ENCODE results near the gene SLC16A10.
"Not testable (repeated sequence)": the region's sequence is repeated elsewhere in the genome, so short reads cannot be mapped to it uniquely, and the experiment has no call there.

SLC16A10 gene

GRCh38 chr6:111114482-111114881, 27.2 kb downstream of the SLC16A10 start:
- Histone ChIP-seq H3K36me3 (ENCODE audit: insufficient read depth, low read length) (no peaks in the 10 kb centered on the region), H3K4me3 (ENCODE audit: low read length) (no peak overlapping the region), H3K27me3 (ENCODE audit: control insufficient read depth, insufficient read depth, low read length) (no peaks in the 10 kb centered on the region)

GRCh38 chr6:111118826-111119225, 31.5 kb downstream of the SLC16A10 start:
- H3K4me2 ChIP-seq (ENCODE audit: low read length): no peak overlapping the region
- no peak overlapping the region for H3K9ac ChIP-seq (ENCODE audit: low read depth, low read length)
- peaks cover 7% of the 10 kb centered on the region for H3K4me1 ChIP-seq (ENCODE audit: control insufficient read depth, insufficient read depth, low read length)
- H3K36me3 ChIP-seq (ENCODE audit: insufficient read depth, low read length): no peaks in the 10 kb centered on the region
- no peaks in the 10 kb centered on the region for H3K9me3 ChIP-seq (replicated peaks; ENCODE audit: low read length)
- H3K27me3 ChIP-seq (ENCODE audit: control insufficient read depth, insufficient read depth, low read length): no peaks in the 10 kb centered on the region
- H3K4me3 ChIP-seq (ENCODE audit: low read length): no peak overlapping the region

More at GRCh38 chr6:111114482-111114881, 27.2 kb downstream of the SLC16A10 start:
- Histone ChIP-seq H3K9ac (ENCODE audit: low read depth, low read length) (no peak overlapping the region), H3K4me2 (ENCODE audit: low read length) (no peak overlapping the region), H3K9me3 (replicated peaks; ENCODE audit: low read length) (no peaks in the 10 kb centered on the region), H3K4me1 (ENCODE audit: control insufficient read depth, insufficient read depth, low read length) (peaks cover 11% of the 10 kb centered on the region)

GRCh38 chr6:111119571-111120329, 32.4 kb downstream of the SLC16A10 start:
- H3K9me3 ChIP-seq (replicated peaks; ENCODE audit: low read length): no peaks in the 10 kb centered on the region
- no peaks in the 10 kb centered on the region for H3K27me3 ChIP-seq (ENCODE audit: control insufficient read depth, insufficient read depth, low read length)
- no peak overlapping the region for H3K9ac ChIP-seq (ENCODE audit: low read depth, low read length)
- no peaks in the 10 kb centered on the region for H3K4me1 ChIP-seq (ENCODE audit: control insufficient read depth, insufficient read depth, low read length)
- H3K4me3 ChIP-seq (ENCODE audit: low read length): no peak overlapping the region
- H3K4me2 ChIP-seq (ENCODE audit: low read length): no peak overlapping the region
- no peaks in the 10 kb centered on the region for H3K36me3 ChIP-seq (ENCODE audit: insufficient read depth, low read length)

GRCh38 chr6:111121789-111122350, 34.6 kb downstream of the SLC16A10 start:
- Histone ChIP-seq H3K27me3 (ENCODE audit: control insufficient read depth, insufficient read depth, low read length) (no peaks in the 10 kb centered on the region), H3K9ac (ENCODE audit: low read depth, low read length) (no peak overlapping the region), H3K36me3 (ENCODE audit: insufficient read depth, low read length) (no peaks in the 10 kb centered on the region), H3K9me3 (replicated peaks; ENCODE audit: low read length) (no peaks in the 10 kb centered on the region), H3K4me1 (ENCODE audit: control insufficient read depth, insufficient read depth, low read length) (no peaks in the 10 kb centered on the region), H3K4me2 (ENCODE audit: low read length) (no peak overlapping the region), H3K4me3 (ENCODE audit: low read length) (no peak overlapping the region)

GRCh38 chr6:111122458-111123286, 35.4 kb downstream of the SLC16A10 start:
- no peak overlapping the region for H3K4me3 ChIP-seq (ENCODE audit: low read length)
- H3K4me1 ChIP-seq (ENCODE audit: control insufficient read depth, insufficient read depth, low read length): no peaks in the 10 kb centered on the region
- H3K9me3 ChIP-seq (replicated peaks; ENCODE audit: low read length): no peaks in the 10 kb centered on the region
- no peaks in the 10 kb centered on the region for H3K27me3 ChIP-seq (ENCODE audit: control insufficient read depth, insufficient read depth, low read length)
- H3K36me3 ChIP-seq (ENCODE audit: insufficient read depth, low read length): no peaks in the 10 kb centered on the region
- H3K9ac ChIP-seq (ENCODE audit: low read depth, low read length): no peak overlapping the region
- H3K4me2 ChIP-seq (ENCODE audit: low read length): no peak overlapping the region

- H3K9ac ChIP-seq (ENCODE audit: low read depth, low read length): no peak overlapping the region
- no peaks in the 10 kb centered on the region for H3K9me3 ChIP-seq (replicated peaks; ENCODE audit: low read length)
- H3K4me1 ChIP-seq (ENCODE audit: control insufficient read depth, insufficient read depth, low read length): no peaks in the 10 kb centered on the region
- no peaks in the 10 kb centered on the region for H3K36me3 ChIP-seq (ENCODE audit: insufficient read depth, low read length)
- no peak overlapping the region for H3K4me2 ChIP-seq (ENCODE audit: low read length)
- H3K27me3 ChIP-seq (ENCODE audit: control insufficient read depth, insufficient read depth, low read length): no peaks in the 10 kb centered on the region
- no peak overlapping the region for H3K4me3 ChIP-seq (ENCODE audit: low read length)
These were observed 37.1 kb downstream of the SLC16A10 start for GRCh38 chr6:111124406-111124805.

- Histone ChIP-seq H3K9ac (ENCODE audit: low read depth, low read length) (no peak overlapping the region), H3K9me3 (replicated peaks; ENCODE audit: low read length) (no peaks in the 10 kb centered on the region), H3K36me3 (ENCODE audit: insufficient read depth, low read length) (no peaks in the 10 kb centered on the region), H3K4me1 (ENCODE audit: control insufficient read depth, insufficient read depth, low read length) (no peaks in the 10 kb centered on the region), H3K4me3 (ENCODE audit: low read length) (no peak overlapping the region), H3K4me2 (ENCODE audit: low read length) (no peak overlapping the region), H3K27me3 (ENCODE audit: control insufficient read depth, insufficient read depth, low read length) (peaks cover 4% of the 10 kb centered on the region)
These were observed 41.7 kb downstream of the SLC16A10 start for GRCh38 chr6:111129013-111129412.

- not testable (repeated sequence) for H3K36me3 ChIP-seq (ENCODE audit: insufficient read depth, low read length); H3K9me3 ChIP-seq (replicated peaks; ENCODE audit: low read length); H3K4me1 ChIP-seq (ENCODE audit: control insufficient read depth, insufficient read depth, low read length); H3K27me3 ChIP-seq (ENCODE audit: control insufficient read depth, insufficient read depth, low read length); H3K4me3 ChIP-seq (ENCODE audit: low read length); H3K9ac ChIP-seq (ENCODE audit: low read depth, low read length); H3K4me2 ChIP-seq (ENCODE audit: low read length)
These were observed 43.7 kb downstream of the SLC16A10 start for GRCh38 chr6:111131018-111131417.

- not testable (repeated sequence) for H3K4me1 ChIP-seq (ENCODE audit: control insufficient read depth, insufficient read depth, low read length); H3K36me3 ChIP-seq (ENCODE audit: insufficient read depth, low read length); H3K4me3 ChIP-seq (ENCODE audit: low read length); H3K9ac ChIP-seq (ENCODE audit: low read depth, low read length); H3K4me2 ChIP-seq (ENCODE audit: low read length); H3K9me3 ChIP-seq (replicated peaks; ENCODE audit: low read length); H3K27me3 ChIP-seq (ENCODE audit: control insufficient read depth, insufficient read depth, low read length)
These were observed 45.4 kb downstream of the SLC16A10 start for GRCh38 chr6:111132669-111133068.

- not testable (repeated sequence) for H3K36me3 ChIP-seq (ENCODE audit: insufficient read depth, low read length); H3K4me1 ChIP-seq (ENCODE audit: control insufficient read depth, insufficient read depth, low read length); H3K9me3 ChIP-seq (replicated peaks; ENCODE audit: low read length); H3K27me3 ChIP-seq (ENCODE audit: control insufficient read depth, insufficient read depth, low read length); H3K9ac ChIP-seq (ENCODE audit: low read depth, low read length); H3K4me2 ChIP-seq (ENCODE audit: low read length); H3K4me3 ChIP-seq (ENCODE audit: low read length)
These were observed 47.0 kb downstream of the SLC16A10 start for GRCh38 chr6:111134236-111134869.

- H3K4me2 ChIP-seq (ENCODE audit: low read length); H3K4me3 ChIP-seq (ENCODE audit: low read length); H3K9ac ChIP-seq (ENCODE audit: low read depth, low read length); H3K4me1 ChIP-seq (ENCODE audit: control insufficient read depth, insufficient read depth, low read length); H3K36me3 ChIP-seq (ENCODE audit: insufficient read depth, low read length); H3K9me3 ChIP-seq (replicated peaks; ENCODE audit: low read length); H3K27me3 ChIP-seq (ENCODE audit: control insufficient read depth, insufficient read depth, low read length): not testable (repeated sequence)
These were observed 50.3 kb downstream of the SLC16A10 start for GRCh38 chr6:111137489-111138093.

Data from skeletal muscle satellite cell (primary cell).